T-helper 22 cell (primary cell): ENCODE results near the gene APBA1.

Experiments
- DNase-seq: peaks from one replicate; pipeline ENCODE4 v3.0.0-alpha.2; 2020; ENCODE audit warnings: low read depth

The APBA1 gene

DNA sequence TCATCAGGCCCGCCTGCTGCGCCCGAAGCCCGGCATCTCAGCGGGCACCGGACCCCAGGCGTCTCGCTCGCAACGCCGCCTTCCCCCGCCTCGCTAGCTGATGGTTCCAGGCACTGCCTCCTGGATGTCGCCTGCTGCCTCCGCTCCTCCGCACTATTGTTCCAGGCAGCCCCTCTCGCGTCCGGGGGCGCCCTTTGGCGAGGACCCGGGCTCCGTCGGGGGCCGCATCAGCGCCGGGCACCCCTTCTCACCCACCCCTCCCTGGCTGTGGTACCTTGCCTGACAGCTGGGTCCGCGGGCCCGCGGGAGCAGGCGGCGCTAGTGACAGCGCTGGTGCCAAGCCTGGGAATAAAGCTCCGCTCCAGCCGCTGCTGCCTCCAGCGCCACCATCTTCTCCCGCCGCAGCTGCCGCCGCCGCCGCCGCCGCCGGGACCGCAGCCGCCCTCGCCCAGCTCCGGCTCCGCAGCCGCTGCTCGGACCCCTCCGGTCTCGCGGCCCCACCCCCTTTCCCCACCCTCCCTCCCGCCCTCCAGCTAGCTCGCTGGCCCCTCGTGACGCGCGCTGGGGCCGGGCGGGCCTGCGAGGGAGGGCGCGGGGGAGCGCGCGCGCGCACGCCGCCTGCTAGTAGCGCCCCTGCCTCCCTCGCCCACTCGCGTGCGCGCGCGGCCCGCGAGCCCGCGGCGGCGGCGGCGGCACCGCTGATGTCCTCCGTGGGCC lies at the start of gene APBA1:
Gene APBA1 (minus strand): TSS at position 493 of the 717 bp plus-strand sequence.
- DNase-seq: peak; percentile 32

- DNase-seq: no peak
Measured at GRCh38 chr9:69719983-69720382, 47.8 kb upstream of the APBA1 start.

DNA sequence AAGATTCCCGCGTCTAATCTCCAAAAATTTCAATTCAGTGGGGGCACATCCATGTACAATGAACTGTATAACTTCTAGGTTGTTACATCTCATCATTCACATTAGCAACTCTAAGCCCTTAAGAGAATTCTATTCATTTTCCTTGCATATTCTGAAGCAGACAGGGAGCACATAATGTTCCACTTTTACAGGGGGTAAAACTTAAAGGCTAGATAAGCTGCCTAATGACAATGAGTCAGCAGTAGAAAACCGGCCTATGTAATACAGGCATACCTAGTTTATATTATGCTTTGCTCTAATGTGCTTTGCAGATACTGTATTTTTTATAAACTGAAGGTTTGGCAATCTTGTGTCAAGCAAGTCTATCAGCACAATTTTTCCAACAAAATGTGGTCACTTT lies 47.2 kb upstream of the APBA1 start:
- DNase-seq: no peak

GRCh38 chr9:69718218-69718617 lies 46.0 kb upstream of the APBA1 start:
- DNase-seq: no peak

GRCh38 chr9:69715825-69716224 lies 43.7 kb upstream of the APBA1 start:
- DNase-seq: no peak

DNA sequence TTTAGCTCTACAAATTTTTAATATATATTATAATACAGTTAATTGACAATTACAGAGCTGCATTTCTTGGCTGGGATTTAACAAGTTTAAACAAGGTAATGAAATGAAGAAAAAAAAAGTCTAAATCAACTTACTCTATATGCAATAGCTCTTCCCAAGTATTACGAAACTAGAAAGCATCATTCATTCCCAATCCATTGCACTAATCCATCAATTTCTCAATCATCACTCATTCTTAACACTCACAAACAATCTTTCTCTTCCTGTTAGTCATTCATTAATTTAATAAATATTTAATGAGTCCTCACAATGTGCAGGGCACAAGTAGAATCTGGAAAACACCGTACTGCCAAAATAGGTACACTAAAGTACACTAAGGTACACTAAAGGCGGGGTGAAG lies 42.9 kb upstream of the APBA1 start:
- DNase-seq: no peak

- DNase-seq: no peak
Measured at GRCh38 chr9:69697475-69697874, 25.3 kb upstream of the APBA1 start.

GRCh38 chr9:69696802-69697201 lies 24.6 kb upstream of the APBA1 start:
- DNase-seq: no peak

- DNase-seq: no peak
Measured at GRCh38 chr9:69689991-69690538, 17.9 kb upstream of the APBA1 start.

GRCh38 chr9:69683927-69684326 lies 11.8 kb upstream of the APBA1 start:
- no peak for DNase-seq

GRCh38 chr9:69678843-69679538 lies 6.8 kb upstream of the APBA1 start:
- no peak for DNase-seq

DNA sequence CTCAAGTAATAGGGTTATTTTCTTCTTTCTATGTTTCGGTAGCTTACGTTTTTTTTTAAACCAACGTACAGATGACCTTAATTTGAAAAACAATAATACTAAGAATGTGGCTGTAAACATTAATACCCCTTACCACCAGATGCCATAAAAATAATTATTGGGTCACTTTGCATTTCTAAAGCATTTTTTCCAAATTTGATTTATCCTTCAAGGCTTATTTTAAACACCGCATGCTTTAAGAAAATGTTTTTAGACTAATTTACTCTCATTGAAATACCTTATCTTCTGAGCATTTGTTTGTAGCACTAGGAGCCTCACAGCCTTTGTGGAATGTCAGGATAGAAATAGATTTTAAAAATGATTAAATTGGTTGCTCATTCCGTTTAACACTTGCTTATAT lies 5.8 kb upstream of the APBA1 start:
- DNase-seq: no peak

DNA sequence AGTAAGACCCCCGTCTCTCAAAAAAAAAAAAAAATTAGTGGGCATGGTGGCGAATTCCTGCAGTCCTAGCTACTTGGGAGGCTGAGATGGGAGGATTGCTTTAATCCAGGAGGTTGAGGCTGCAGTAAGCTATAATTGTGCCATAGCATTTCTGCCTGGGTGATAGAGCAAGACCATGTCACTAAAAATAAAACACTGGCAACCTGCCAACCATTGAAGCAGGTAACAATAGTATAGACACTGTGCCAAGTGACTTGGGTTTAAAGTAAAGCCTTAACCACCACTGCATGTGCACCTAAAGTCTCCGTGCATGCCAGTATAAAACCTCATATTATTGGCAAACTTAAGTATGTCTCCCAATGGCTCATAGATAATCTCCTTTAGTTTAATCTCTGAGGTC lies 3.4 kb upstream of the APBA1 start:
- no peak for DNase-seq

DNA sequence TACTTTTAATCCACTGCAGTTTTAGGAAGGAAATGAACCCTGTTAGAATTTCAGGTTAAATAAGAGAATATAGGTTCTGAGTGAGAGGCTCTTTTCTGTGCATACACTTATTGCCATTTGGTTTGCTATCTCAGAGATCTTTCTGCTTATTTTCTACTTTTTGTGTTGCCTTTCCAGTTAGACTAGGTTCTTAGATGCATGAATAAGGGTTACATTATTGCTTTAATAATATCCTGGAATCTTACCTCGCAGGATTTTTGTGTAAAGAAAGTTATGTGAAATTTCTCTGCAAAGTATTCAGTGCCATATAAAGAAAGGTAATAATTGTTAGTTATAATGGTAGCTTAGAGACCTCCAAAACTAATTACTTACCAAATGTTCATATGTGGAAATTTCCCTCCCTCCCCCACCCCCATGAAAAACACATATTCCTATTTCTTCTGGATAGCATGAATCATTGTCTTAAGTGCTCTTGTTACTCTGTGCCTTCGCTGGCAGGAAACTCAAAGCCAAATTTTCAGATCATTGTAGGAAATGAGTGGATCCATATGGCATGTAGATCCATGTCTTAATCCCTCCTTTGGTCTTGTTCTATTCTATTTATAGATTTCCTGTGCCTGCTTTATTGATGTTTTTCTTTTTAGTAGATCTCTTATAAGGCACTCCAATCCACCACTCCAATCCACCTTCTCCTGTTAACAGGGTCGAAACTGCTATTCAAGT lies 2.7 kb upstream of the APBA1 start:
- no peak for DNase-seq

GRCh38 chr9:69674112-69674685 lies 2.0 kb upstream of the APBA1 start:
- DNase-seq: no peak

DNA sequence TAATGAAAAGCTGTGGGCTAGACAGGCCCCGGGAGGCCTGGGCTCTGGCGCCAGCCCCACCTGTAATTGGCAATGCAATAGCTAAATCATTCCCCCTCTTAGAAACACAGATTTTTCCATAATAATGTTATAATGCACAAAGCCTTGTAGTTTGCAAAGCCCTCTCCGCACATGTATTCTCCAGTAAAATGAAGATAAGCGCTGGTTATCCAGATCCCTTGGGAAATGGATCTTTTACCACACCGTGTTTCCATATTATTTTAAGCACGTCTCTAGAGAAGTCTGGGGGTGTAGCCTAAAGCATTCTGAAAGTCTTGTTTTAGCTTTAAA lies 1.1 kb upstream of the APBA1 start:
- DNase-seq: no peak

DNA sequence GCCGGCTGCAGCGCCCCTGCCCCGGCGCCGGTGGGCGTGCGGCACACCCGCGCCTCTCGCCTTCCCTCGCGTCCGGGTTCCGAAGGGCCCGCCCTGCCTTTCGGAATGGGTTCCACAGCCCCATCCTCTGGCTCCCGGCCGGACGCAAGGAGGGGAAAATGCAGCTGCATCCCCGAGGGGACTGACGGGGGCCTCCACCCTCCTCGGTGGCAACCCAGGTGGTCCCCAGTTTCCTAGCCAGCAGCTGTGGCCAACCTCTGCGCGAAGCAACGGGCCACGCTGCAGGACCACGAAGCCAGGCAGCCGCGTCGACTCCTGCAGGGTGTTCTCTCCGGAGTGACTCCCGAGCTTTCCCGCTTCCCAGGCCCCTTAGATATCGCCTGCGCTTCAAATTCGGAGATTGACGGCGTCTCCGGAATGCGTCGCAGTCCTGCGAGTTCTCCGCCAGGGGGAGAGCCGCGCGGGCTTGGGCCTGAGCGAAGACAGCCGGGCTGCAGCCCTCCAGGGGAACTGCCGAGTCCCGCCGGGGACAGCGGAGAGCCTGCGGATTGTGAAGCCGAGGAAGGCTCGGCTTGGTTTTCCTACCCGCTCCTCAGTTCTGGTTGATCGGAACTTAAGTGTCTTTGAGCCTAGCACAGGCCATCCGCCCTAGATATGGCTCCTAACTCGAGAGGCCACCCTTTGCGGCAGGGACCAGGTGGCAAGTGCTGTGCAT lies 582 bp upstream of the APBA1 start:
- DNase-seq: peak; percentile 22

- no peak for DNase-seq
Measured at GRCh38 chr9:69671311-69671878, 776 bp downstream of the APBA1 start.

- no peak for DNase-seq
Measured at GRCh38 chr9:69667306-69667705, 4.9 kb downstream of the APBA1 start.

GRCh38 chr9:69660304-69660703 lies 11.9 kb downstream of the APBA1 start:
- DNase-seq: no peak

DNA sequence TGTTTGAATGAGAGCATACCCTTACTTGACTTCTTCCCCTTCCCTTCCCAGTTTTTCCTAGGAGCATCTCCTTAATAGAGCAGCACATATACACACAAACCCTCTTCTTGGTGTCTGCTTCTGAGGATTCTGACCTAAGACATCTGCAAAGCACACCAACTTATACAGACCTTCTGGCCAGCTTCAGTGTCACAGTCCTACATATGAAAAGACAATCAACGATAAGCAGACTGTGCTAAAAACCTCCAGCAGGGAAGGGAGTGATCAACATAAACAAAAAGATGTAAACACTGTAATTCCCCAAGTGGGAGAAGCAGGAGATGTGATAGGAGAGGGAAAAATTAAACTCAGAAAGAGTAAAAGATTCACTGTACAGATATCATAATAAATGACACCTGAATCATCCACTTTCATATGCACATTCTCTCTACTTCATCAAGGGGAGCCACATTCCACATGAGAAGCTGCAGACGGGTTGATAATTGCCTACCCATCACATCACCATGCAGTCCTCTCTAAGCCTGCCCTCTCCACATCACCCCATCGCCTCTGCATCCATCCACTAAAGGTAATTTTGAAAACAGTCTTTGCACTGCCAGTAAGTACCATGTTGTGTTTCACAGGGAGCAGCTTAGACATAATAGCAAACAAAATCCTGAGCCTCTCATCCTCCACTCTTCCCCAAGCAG lies 13.0 kb downstream of the APBA1 start:
- no peak for DNase-seq
